Rectal smooth muscle tissue (tissue), 1 donor: ENCODE measurements around the gene ZNF519.
A peak's percentile ranks its signal among the peaks of the same experiment; 100 is the strongest.
"Not testable (repeated sequence)": the region's sequence is repeated elsewhere in the genome, so short reads cannot be mapped to it uniquely, and the experiment has no call there.

Experiments
- H3K27ac ChIP-seq: one replicate; pipeline ENCODE4 v1.7.0; 2013; ENCODE audit warnings: low read depth, low read length, inconsistent platforms
- H3K27me3 ChIP-seq: one replicate; pipeline ENCODE4 v1.7.0; 2013; ENCODE audit warnings: low read length; ENCODE audit not compliant: control insufficient read depth, insufficient read depth
- H3K36me3 ChIP-seq: one replicate; pipeline ENCODE4 v1.7.0; 2013; ENCODE audit warnings: low read length; ENCODE audit not compliant: control insufficient read depth, insufficient read depth
- H3K4me1 ChIP-seq: one replicate; pipeline ENCODE4 v1.7.0; 2013; ENCODE audit warnings: low read length; ENCODE audit not compliant: control insufficient read depth, insufficient read depth
- H3K4me3 ChIP-seq: one replicate; pipeline ENCODE4 v1.7.0; 2013; ENCODE audit warnings: low read length
- H3K9ac ChIP-seq: one replicate; pipeline ENCODE4 v1.7.0; 2013; ENCODE audit warnings: low read length

Gene ZNF519

GRCh38 chr18:14132271-14132700, at the start of gene ZNF519:
TSS of gene ZNF519 (minus strand) at chr18:14132435. CDS start at chr18:14132277, 158 bp downstream.
- H3K4me1 ChIP-seq, H3K9ac ChIP-seq, H3K36me3 ChIP-seq, H3K27me3 ChIP-seq: not testable (repeated sequence)
- Histone ChIP-seq H3K4me3 (peak within 1 kb of the TSS; percentile 82), H3K27ac (peak within 1 kb of the TSS; percentile 77)

DNA sequence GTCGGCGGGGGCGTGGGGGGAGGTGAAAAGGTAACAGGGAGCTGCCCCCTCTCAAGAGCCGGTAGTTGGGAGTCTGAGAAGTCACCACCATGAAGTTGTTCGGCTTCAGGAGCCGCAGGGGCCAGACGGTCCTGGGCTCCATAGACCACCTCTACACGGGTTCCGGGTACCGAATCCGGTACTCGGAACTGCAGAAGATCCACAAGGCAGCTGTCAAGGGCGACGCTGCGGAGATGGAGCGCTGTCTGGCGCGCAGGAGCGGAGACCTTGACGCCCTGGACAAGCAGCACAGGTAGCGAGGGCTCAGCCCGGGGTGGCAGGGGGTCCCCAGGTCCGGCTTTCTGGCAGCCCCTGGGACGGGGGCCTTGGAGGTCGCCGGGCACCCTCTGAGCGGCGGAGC, 47.1 kb upstream of the ZNF519 start:
- Histone ChIP-seq H3K4me3 (peak overlapping the region; percentile 51), H3K36me3 (no peaks in the 10 kb centered on the region), H3K27me3 (no peaks in the 10 kb centered on the region), H3K27ac (no peak overlapping the region), H3K9ac (no peak overlapping the region), H3K4me1 (no peaks in the 10 kb centered on the region)

- not testable (repeated sequence) for H3K9ac ChIP-seq, H3K36me3 ChIP-seq, H3K4me1 ChIP-seq, H3K27ac ChIP-seq, H3K27me3 ChIP-seq
- peak overlapping the region; percentile 51 for H3K4me3 ChIP-seq
Measured at GRCh38 chr18:14178321-14179196, 46.3 kb upstream of the ZNF519 start.

DNA sequence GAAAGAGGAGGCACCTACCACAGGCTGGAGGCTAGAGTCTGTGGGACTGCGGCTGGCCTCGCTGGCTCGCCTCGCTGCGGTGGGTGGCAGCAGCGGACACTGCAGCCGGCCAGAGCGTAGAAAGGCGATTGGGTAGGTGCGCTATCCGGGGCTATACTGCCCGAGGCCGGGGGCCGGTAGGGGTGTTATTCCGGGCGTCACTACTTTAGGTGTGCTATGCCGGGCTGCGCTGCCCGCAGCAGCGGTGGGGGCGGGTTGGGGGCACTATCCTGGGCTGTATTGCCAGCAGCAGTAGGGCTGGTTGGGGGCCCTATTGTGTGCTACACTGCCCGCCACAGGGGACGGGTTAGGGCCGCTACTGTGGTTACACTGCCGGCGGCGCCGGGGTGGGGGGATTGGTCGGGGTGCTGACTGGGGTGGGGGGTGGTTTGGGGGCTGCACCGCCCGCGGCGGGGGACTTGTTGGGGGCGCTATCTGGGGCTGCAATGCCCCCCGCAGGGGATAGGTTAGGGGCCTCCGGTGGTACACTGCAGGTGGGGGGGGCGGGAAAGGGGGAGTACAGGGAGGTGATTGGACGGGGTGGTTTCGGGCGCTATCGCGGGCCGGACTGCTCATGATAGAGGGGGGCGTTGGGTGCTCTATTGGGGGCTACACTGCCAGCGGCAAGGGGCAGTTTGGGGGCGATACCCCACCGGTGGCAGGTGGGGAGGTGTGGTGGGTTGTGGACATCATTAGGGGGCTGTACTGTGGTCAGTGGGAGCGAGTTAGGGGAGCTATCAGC, 45.5 kb upstream of the ZNF519 start:
- not testable (repeated sequence) for H3K27ac ChIP-seq, H3K27me3 ChIP-seq, H3K4me1 ChIP-seq, H3K4me3 ChIP-seq, H3K36me3 ChIP-seq, H3K9ac ChIP-seq

- not testable (repeated sequence) for H3K4me3 ChIP-seq, H3K27me3 ChIP-seq, H3K9ac ChIP-seq, H3K27ac ChIP-seq, H3K36me3 ChIP-seq, H3K4me1 ChIP-seq
Measured at GRCh38 chr18:14175404-14175803, 43.2 kb upstream of the ZNF519 start.

- H3K4me1 ChIP-seq: no peaks in the 10 kb centered on the region
Measured at GRCh38 chr18:14174706-14175085, 42.5 kb upstream of the ZNF519 start.

DNA sequence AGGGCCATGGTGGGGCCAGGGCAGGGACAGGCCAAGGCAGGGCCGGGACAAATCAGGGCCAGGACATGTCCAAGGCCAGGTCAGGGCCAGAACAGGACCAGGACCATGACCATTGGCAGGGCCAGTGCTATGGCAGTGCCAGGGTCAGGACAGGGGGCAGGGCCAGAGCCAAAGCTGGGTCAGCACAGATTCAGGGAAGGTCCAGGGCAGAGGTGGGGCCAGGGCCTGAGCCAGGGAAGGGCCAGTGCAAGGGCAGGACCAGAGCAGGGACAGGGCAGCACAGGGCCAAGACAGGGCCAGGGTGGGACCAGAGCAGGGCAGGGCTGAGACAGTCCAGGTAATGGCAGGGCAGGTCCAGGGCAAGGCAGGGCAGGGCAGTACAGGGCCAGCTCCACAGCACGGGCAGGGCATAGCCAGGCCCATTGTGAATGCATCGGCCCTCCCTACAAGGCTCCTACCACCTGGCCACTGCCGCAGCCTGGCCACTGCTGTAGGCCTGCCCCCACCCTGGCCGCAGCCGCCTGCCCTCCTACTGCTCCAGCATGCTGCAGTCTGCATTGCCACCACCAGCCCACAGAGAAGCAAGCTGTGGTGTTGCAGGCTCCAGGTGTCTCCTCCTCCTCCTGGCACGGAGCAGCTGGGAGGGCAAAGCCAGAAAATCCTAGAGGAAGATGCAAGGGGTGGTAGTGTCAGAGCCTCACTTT, 41.9 kb upstream of the ZNF519 start:
- H3K36me3 ChIP-seq, H3K4me3 ChIP-seq, H3K9ac ChIP-seq, H3K27ac ChIP-seq, H3K27me3 ChIP-seq, H3K4me1 ChIP-seq: not testable (repeated sequence)

More at GRCh38 chr18:14174706-14175085, 42.5 kb upstream of the ZNF519 start:
- no peaks in the 10 kb centered on the region for H3K27me3 ChIP-seq
- H3K27ac ChIP-seq: no peak overlapping the region
- H3K4me3 ChIP-seq: no peak overlapping the region
- no peaks in the 10 kb centered on the region for H3K36me3 ChIP-seq
- no peak overlapping the region for H3K9ac ChIP-seq

- not testable (repeated sequence) for H3K4me1 ChIP-seq, H3K27me3 ChIP-seq, H3K27ac ChIP-seq, H3K4me3 ChIP-seq, H3K36me3 ChIP-seq, H3K9ac ChIP-seq
Measured at GRCh38 chr18:14173116-14173951, 41.1 kb upstream of the ZNF519 start.

DNA sequence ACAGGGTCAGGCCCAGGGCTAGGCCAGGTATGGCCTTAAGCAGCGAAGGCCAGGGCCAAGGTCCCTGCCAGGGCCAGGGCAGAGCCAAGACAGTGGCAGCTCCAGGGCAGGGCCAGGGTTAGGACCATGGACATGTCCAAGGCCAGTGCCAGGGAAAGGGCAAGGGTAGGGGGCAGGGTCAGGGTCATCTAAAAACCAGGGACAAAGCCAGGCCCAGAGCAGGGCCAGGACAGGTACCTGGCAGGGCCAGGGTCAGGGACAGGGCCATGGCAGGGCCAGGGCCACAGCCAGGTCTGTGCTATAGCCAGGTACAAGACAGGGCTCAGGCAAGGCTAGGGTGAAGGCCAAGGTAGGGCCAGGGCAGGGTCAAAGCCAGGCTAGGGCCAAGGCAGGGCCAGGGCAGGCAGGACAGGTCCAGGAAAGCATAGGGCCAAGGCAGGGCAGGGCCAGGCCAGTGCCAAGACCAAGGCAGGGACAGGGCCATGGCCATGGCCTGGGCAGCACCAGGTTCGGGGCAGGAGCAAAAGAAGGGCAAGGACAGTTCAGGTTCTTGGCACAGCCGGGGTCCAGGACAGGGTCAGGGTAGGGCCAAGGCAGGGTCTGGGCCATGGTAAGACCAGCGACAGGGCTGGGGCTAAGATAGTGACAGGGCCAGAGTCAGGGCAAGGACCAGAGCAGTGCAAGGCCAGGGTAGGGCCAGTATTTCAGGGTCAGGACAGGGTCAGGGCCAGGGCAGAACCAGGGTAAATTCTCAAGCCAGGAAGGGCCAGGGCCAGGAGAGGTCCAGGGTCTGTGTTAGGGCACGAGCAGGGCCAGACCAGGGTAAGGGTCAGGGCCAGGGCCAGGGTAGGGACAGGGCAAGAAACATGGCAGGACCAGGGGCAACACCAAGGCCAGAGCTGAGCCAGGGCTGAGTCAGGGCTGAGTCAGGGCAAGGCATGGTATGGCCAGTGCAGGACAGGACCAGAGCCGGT, 40.2 kb upstream of the ZNF519 start:
- not testable (repeated sequence) for H3K36me3 ChIP-seq, H3K27ac ChIP-seq, H3K4me3 ChIP-seq, H3K9ac ChIP-seq, H3K27me3 ChIP-seq, H3K4me1 ChIP-seq

DNA sequence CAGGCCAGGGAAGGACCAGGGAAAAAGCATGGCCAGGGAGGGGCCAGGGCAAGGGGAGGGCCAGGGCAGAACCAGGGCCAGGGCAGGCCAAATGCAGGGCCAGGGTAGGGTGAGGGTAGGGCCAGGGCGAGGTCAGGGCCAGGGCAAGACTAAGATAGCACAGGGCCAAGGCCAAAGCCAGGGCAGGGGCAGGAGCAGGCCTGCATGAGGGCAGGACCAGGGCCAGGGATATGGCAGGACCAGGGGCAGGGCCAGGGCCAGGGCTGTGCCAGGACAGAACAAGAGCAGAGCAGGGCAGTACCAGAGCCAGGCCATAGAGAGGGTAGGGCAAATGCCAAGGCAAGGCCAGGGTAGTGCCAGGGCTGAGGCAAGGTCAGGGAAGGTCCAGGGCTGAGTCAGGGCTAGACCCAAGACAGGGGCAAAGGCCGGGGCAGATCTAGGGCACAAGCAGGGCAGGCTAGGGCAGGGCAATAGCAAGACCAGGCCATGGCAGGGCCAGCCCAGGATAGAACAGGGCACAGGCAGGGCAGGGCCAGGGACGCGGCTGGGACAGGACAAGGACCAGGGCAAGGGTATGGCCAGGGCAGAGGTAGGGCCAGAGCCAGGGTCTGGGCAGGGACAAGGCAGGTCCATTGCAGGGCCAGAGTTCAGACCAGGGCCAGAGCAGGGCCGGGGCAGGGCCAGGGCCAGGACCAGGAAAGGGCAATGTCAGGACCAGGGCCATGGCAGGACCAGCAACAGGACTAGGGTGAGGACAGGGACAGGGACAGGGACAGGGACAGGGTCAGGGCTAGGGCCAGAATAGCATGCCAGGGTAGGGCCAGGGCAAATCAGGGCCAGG, 39.3 kb upstream of the ZNF519 start:
- not testable (repeated sequence) for H3K27me3 ChIP-seq, H3K36me3 ChIP-seq, H3K27ac ChIP-seq, H3K4me1 ChIP-seq, H3K9ac ChIP-seq, H3K4me3 ChIP-seq
